ENCODE results near the gene VASN. TPM values are rescaled to one million over a fixed set of nuclear protein-coding genes. Genes with fewer than 3 reads are reported as not detected.

VASN gene
- total RNA-seq, 2 donors from 2014 or later, result 10.4 to 12.1 TPM

- Histone ChIP-seq H3K27ac (ENCODE audit: low read depth, low read length) (peak overlapping the region; percentile 72), H3K4me3 (ENCODE audit: low read length) (peak overlapping the region; percentile 82), H3K9ac (ENCODE audit: extremely low read depth, low read length, poor library complexity, severe bottlenecking) (peak overlapping the region; percentile 38), H3K36me3 (ENCODE audit: control insufficient read depth, insufficient read depth, low read length) (no peaks in the 10 kb centered on the region), H3K27me3 (ENCODE audit: control insufficient read depth, insufficient read depth, low read length, poor library complexity, severe bottlenecking) (no peaks in the 10 kb centered on the region), H3K4me1 (ENCODE audit: control insufficient read depth, insufficient read depth, low read length) (peaks cover 36% of the 10 kb centered on the region), H3K9me3 (ENCODE audit: control insufficient read depth, low read length) (no peaks in the 10 kb centered on the region)
- H3K27me3 Mint-ChIP-seq (ENCODE audit: insufficient read depth), result no peaks in the 10 kb centered on the region
- 23 to 37% methylated on average over 6 to 29 of the region's 30 CpGs for WGBS, 2 experiments (ENCODE audit: insufficient coverage in 1 of 2, insufficient read length in 1 of 2)
- peak overlapping the region; percentile 84 for H3K27ac Mint-ChIP-seq
- H3K36me3 Mint-ChIP-seq (ENCODE audit: low read depth), result no peaks in the 10 kb centered on the region
- peak overlapping the region; percentile 36 for H3K4me3 Mint-ChIP-seq
- H3K9me3 Mint-ChIP-seq, result no peaks in the 10 kb centered on the region
- TF ChIP-seq, protein P1, sequence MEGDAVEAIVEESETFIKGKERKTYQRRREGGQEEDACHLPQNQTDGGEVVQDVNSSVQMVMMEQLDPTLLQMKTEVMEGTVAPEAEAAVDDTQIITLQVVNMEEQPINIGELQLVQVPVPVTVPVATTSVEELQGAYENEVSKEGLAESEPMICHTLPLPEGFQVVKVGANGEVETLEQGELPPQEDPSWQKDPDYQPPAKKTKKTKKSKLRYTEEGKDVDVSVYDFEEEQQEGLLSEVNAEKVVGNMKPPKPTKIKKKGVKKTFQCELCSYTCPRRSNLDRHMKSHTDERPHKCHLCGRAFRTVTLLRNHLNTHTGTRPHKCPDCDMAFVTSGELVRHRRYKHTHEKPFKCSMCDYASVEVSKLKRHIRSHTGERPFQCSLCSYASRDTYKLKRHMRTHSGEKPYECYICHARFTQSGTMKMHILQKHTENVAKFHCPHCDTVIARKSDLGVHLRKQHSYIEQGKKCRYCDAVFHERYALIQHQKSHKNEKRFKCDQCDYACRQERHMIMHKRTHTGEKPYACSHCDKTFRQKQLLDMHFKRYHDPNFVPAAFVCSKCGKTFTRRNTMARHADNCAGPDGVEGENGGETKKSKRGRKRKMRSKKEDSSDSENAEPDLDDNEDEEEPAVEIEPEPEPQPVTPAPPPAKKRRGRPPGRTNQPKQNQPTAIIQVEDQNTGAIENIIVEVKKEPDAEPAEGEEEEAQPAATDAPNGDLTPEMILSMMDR (conservative IDR thresholded peaks at IDR 0.05), result no peak
- peaks cover 31% of the 10 kb centered on the region for H3K4me1 Mint-ChIP-seq
- peak; percentile 85 for DNase-seq
Observed at GRCh38 chr16:4373909-4374742, 2.5 kb downstream of the VASN start.

- Mint-ChIP-seq H3K36me3 (ENCODE audit: low read depth) (no peaks in the 10 kb centered on the region), H3K4me1 (peaks cover 31% of the 10 kb centered on the region), H3K27ac (no peak overlapping the region), H3K27me3 (ENCODE audit: insufficient read depth) (no peaks in the 10 kb centered on the region), H3K4me3 (no peak overlapping the region), H3K9me3 (no peaks in the 10 kb centered on the region)
- H3K4me3 ChIP-seq (ENCODE audit: low read length), result no peak overlapping the region
- H3K27ac ChIP-seq (ENCODE audit: low read depth, low read length), result no peak overlapping the region
- DNase-seq, result peak; percentile 49
- TF ChIP-seq, protein P1 (conservative IDR thresholded peaks at IDR 0.05), result no peak
- H3K9me3 ChIP-seq (ENCODE audit: control insufficient read depth, low read length), result no peaks in the 10 kb centered on the region
- peaks cover 36% of the 10 kb centered on the region for H3K4me1 ChIP-seq (ENCODE audit: control insufficient read depth, insufficient read depth, low read length)
- H3K36me3 ChIP-seq (ENCODE audit: control insufficient read depth, insufficient read depth, low read length), result no peaks in the 10 kb centered on the region
- no peak overlapping the region for H3K9ac ChIP-seq (ENCODE audit: extremely low read depth, low read length, poor library complexity, severe bottlenecking)
- no peaks in the 10 kb centered on the region for H3K27me3 ChIP-seq (ENCODE audit: control insufficient read depth, insufficient read depth, low read length, poor library complexity, severe bottlenecking)
- 95 to 100% methylated on average over 4 to 15 of the region's 15 CpGs for WGBS, 2 experiments (ENCODE audit: insufficient coverage in 1 of 2, insufficient read length in 1 of 2)
Observed at GRCh38 chr16:4375717-4376116, 4.1 kb downstream of the VASN start.

DNA sequence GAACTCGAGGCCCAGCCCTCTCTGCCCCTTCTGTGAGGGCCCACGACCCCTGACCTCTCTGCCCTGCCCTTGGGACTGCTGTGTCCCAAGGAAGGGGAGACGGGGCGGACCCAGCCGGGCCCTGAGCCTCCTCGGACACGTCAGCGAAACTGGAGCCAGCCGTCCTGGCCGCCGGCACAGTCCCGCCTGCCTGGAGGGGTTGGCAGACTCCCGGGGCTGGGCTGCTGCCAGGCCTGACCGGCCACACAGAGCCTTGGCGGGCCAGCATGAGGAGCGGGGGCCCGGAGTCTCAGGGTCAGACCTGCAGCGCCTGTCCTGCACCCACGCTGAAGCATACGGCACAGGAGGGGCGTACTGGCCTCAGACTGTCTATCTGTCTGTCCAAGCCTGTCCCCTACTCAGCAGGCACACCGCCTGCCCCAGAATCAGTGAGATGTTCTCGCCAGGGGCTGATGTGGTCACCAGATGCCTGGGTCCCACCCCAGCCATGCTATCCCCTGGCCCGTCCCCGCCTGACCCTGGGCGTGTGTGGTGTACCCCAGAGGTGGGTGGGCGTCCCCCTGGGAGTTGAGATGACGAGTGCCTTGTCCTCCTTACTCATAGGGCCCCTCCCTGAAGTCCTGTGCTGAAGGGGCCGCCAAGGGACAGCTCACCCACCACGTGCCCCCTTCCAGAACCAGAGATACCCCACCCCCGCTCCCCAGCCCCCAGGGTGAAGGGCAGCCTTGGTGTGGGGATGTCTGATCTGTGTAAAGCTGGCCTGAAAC, 4.7 kb downstream of the VASN start:
- TF ChIP-seq, protein P1 (conservative IDR thresholded peaks at IDR 0.05), result no peak
- Histone ChIP-seq H3K9ac (ENCODE audit: extremely low read depth, low read length, poor library complexity, severe bottlenecking) (no peak overlapping the region), H3K36me3 (ENCODE audit: control insufficient read depth, insufficient read depth, low read length) (no peaks in the 10 kb centered on the region), H3K9me3 (ENCODE audit: control insufficient read depth, low read length) (no peaks in the 10 kb centered on the region), H3K4me3 (ENCODE audit: low read length) (no peak overlapping the region), H3K4me1 (ENCODE audit: control insufficient read depth, insufficient read depth, low read length) (peaks cover 36% of the 10 kb centered on the region), H3K27me3 (ENCODE audit: control insufficient read depth, insufficient read depth, low read length, poor library complexity, severe bottlenecking) (no peaks in the 10 kb centered on the region), H3K27ac (ENCODE audit: low read depth, low read length) (no peak overlapping the region)
- Mint-ChIP-seq H3K36me3 (ENCODE audit: low read depth) (no peaks in the 10 kb centered on the region), H3K27ac (peak overlapping the region; percentile 82), H3K4me1 (peaks cover 31% of the 10 kb centered on the region), H3K9me3 (no peaks in the 10 kb centered on the region), H3K4me3 (no peak overlapping the region), H3K27me3 (ENCODE audit: insufficient read depth) (no peaks in the 10 kb centered on the region)
- WGBS, 2 experiments (ENCODE audit: insufficient coverage in 1 of 2, insufficient read length in 1 of 2), result 92 to 98% methylated on average over 12 to 29 of the region's 31 CpGs
- no peak for DNase-seq
